Measurements from ENCODE around the gene PPP1R13B.

- no peak for TF ChIP-seq STAT1 (IDR thresholded peaks at IDR 0.05; ENCODE audit: unreplicated experiment)
- no peak for TF ChIP-seq CTCF (conservative IDR thresholded peaks at IDR 0.05; ENCODE audit: low read depth in 2 of 2)
- no peak for TF ChIP-seq POLR2AphosphoS5 (IDR thresholded peaks at IDR 0.05; ENCODE audit: low read depth)
- TF ChIP-seq ZNF331 (CRISPR knock-in tag; IDR thresholded peaks at IDR 0.05; ENCODE audit: low read depth): no peak
- TF ChIP-seq JUNB (IDR thresholded peaks at IDR 0.05; ENCODE audit: unreplicated experiment): no peak
- TF ChIP-seq EZH2 (IDR thresholded peaks at IDR 0.05; ENCODE audit: low read depth, unreplicated experiment): no peak
These were observed 133.9 kb downstream of the PPP1R13B start for GRCh38 chr14:103713304-103714062.

Measured in GM23338 (cell line).